HCT116 (cell line): ENCODE measurements around the gene TENM4.

ENCODE experiments used
- ATF3 ChIP-seq: IDR thresholded peaks from 2 replicates; pipeline ENCODE4 v1.6.1; 2012
- CTCF ChIP-seq, 3 experiments: fragments of 200-600 bp in 1 of 3; sonication (generic) in 1 of 3; IDR thresholded peaks in 2 of 3; conservative IDR thresholded peaks in 1 of 3; 2 replicates each; pipeline ENCODE4 v1.5.1; 2012 to 2017; ENCODE audit warnings: low read depth in 2 of 3, low read length in 2 of 3, antibody characterized with exemption in 1 of 3, borderline replicate concordance in 1 of 3, control low read depth in 1 of 3, mild to moderate bottlenecking in 1 of 3, mixed read lengths in 1 of 3, mixed run types in 1 of 3, moderate library complexity in 1 of 3; ENCODE audit not compliant: insufficient read depth in 1 of 3
- EZH2 ChIP-seq: fragments of 200-600 bp; sonication (generic); IDR thresholded peaks from 2 replicates; pipeline ENCODE4 v1.6.1; 2017; ENCODE audit warnings: antibody characterized with exemption, mixed run types
- EZH2phosphoT487 ChIP-seq: fragments of 200-600 bp; IDR thresholded peaks from 2 replicates; pipeline ENCODE4 v1.6.1; 2018; ENCODE audit warnings: antibody characterized with exemption, borderline replicate concordance
- FOSL1 ChIP-seq: IDR thresholded peaks from 2 replicates; pipeline ENCODE4 v1.6.1; 2012; ENCODE audit warnings: low read depth
- JUND ChIP-seq: IDR thresholded peaks from 2 replicates; pipeline ENCODE4 v1.6.1; 2012
- POLR2A ChIP-seq: IDR thresholded peaks from 2 replicates; pipeline ENCODE4 v1.7.0; 2011; ENCODE audit warnings: borderline replicate concordance; ENCODE audit not compliant: insufficient read depth, insufficient read length; ENCODE audit errors: extremely low read depth
- POLR2AphosphoS5 ChIP-seq: IDR thresholded peaks from 2 replicates; pipeline ENCODE4 v1.6.1; 2011; ENCODE audit warnings: mild to moderate bottlenecking, low read depth, low read length, moderate library complexity
- RAD21 ChIP-seq: IDR thresholded peaks from 2 replicates; pipeline ENCODE4 v1.6.1; 2012; ENCODE audit warnings: low read depth, mild to moderate bottlenecking
- TCF7L2 ChIP-seq: IDR thresholded peaks from 2 replicates; pipeline ENCODE4 v1.7.0; 2011; ENCODE audit warnings: borderline replicate concordance, inconsistent platforms; ENCODE audit not compliant: insufficient read depth, insufficient read length; ENCODE audit errors: extremely low read depth
- ZBTB33 ChIP-seq: IDR thresholded peaks from 2 replicates; pipeline ENCODE4 v1.6.1; 2011; ENCODE audit warnings: mild to moderate bottlenecking, low read length, moderate library complexity; ENCODE audit not compliant: insufficient replicate concordance; ENCODE audit errors: extremely low read depth

- TF ChIP-seq CTCF (IDR thresholded peaks at IDR 0.05 in 2 of 3, conservative IDR thresholded peaks at IDR 0.05 in 1 of 3; ENCODE audit: borderline replicate concordance in 1 of 3, insufficient read depth in 1 of 3, low read depth in 2 of 3, low read length in 2 of 3) = no peak
- no peak for TF ChIP-seq JUND
- no peak for TF ChIP-seq FOSL1
- TF ChIP-seq POLR2A = no peak
- no peak for TF ChIP-seq TCF7L2
- TF ChIP-seq RAD21 = no peak
- TF ChIP-seq EZH2 = no peak
- TF ChIP-seq POLR2AphosphoS5 = no peak
- no peak for TF ChIP-seq ZBTB33
- TF ChIP-seq ATF3 = no peak
- no peak for TF ChIP-seq EZH2phosphoT487
Observed at GRCh38 chr11:78796956-78797355, 643.9 kb downstream of the TENM4 start.
